OCI-LY1 (cell line): ENCODE measurements around the gene SCIN.

ENCODE experiments used
- H2AFZ ChIP-seq: fragments of 200-600 bp; sonication (generic), shearing (Covaris generic); 2 replicates; pipeline ENCODE4 v1.6.0; 2014; ENCODE audit warnings: antibody characterized with exemption, mild to moderate bottlenecking, low read length
- H3F3A ChIP-seq: fragments of 200-600 bp; sonication (generic), shearing (Covaris generic); 2 replicates; pipeline ENCODE4 v1.6.0; 2014; ENCODE audit warnings: mild to moderate bottlenecking, antibody characterized with exemption, low read length, moderate library complexity; ENCODE audit not compliant: insufficient read depth
- H3K27ac ChIP-seq: fragments of 200-600 bp; sonication (generic); 2 replicates; pipeline ENCODE4 v1.5.1; 2014; ENCODE audit warnings: low read length, mixed run types, mild to moderate bottlenecking, low read depth; ENCODE audit not compliant: poor library complexity, severe bottlenecking
- H3K27me3 ChIP-seq: fragments of 200-600 bp; sonication (generic); 2 replicates; pipeline ENCODE4 v1.6.0; 2014; ENCODE audit warnings: antibody characterized with exemption, mild to moderate bottlenecking, low read length, moderate library complexity; ENCODE audit not compliant: insufficient read depth
- H3K36me3 ChIP-seq: fragments of 200-600 bp; sonication (generic); 2 replicates; pipeline ENCODE4 v1.6.1; 2014; ENCODE audit warnings: mild to moderate bottlenecking, antibody characterized with exemption, low read length, moderate library complexity, mixed read lengths; ENCODE audit not compliant: insufficient read depth
- H3K4me1 ChIP-seq: fragments of 200-600 bp; sonication (generic); 2 replicates; pipeline ENCODE4 v1.5.1; 2014; ENCODE audit warnings: mild to moderate bottlenecking, low read length, moderate library complexity; ENCODE audit not compliant: insufficient read depth, severe bottlenecking
- H3K4me2 ChIP-seq: fragments of 200-600 bp; sonication (generic), shearing (Covaris generic); 2 replicates; pipeline ENCODE4 v1.6.1; 2014; ENCODE audit warnings: low read length
- H3K4me3 ChIP-seq: fragments of 200-600 bp; sonication (generic); 2 replicates; pipeline ENCODE4 v1.5.1; 2014; ENCODE audit warnings: low read length, low read depth, mild to moderate bottlenecking, mixed read lengths; ENCODE audit not compliant: poor library complexity, severe bottlenecking
- H3K79me2 ChIP-seq: fragments of 200-600 bp; shearing (Covaris generic); 2 replicates; pipeline ENCODE4 v1.6.1; 2016; ENCODE audit warnings: mixed run types, low read length, mixed read lengths; ENCODE audit not compliant: insufficient read depth
- H3K9ac ChIP-seq: fragments of 200-600 bp; sonication (generic), shearing (Covaris generic); 2 replicates; pipeline ENCODE4 v1.6.1; 2014; ENCODE audit warnings: mild to moderate bottlenecking, low read length, mixed read lengths
- H3K9me2 ChIP-seq: fragments of 200-600 bp; sonication (generic), shearing (Covaris generic); 2 replicates; pipeline ENCODE4 v1.6.1; 2014; ENCODE audit warnings: low read depth, mild to moderate bottlenecking, low read length, mixed read lengths
- H3K9me3 ChIP-seq: fragments of 200-600 bp; shearing (Covaris generic); 2 replicates; pipeline ENCODE4 v1.6.1; 2014; ENCODE audit warnings: low read length, mixed read lengths
- H4K20me1 ChIP-seq: fragments of 200-600 bp; sonication (generic), shearing (Covaris generic); 2 replicates; pipeline ENCODE4 v1.6.0; 2016; ENCODE audit warnings: mild to moderate bottlenecking, low read length; ENCODE audit not compliant: insufficient read depth
- CTCF ChIP-seq: fragments of 200-600 bp; sonication (generic), shearing (Covaris generic); IDR thresholded peaks from 2 replicates; pipeline ENCODE4 v1.5.1; 2017; ENCODE audit warnings: mild to moderate bottlenecking, antibody characterized with exemption, low read length, moderate library complexity, mixed read lengths
- EZH2 ChIP-seq: fragments of 200-600 bp; sonication (generic), shearing (Covaris generic); IDR thresholded peaks from 2 replicates; pipeline ENCODE4 v1.8.0; 2017; ENCODE audit warnings: borderline replicate concordance, mixed run types, mild to moderate bottlenecking, antibody characterized with exemption, low read length, moderate library complexity, mixed read lengths

Gene SCIN

GRCh38 chr7:12646139-12646538, 75.6 kb downstream of the SCIN start:
- Histone ChIP-seq H3K4me2 (no peak overlapping the region), H3K9me2 (no peaks in the 10 kb centered on the region), H3K9ac (no peak overlapping the region), H2AFZ (no peak overlapping the region), H3K4me3 (no peak overlapping the region), H3K79me2 (no peaks in the 10 kb centered on the region), H3K27ac (no peak overlapping the region), H3K4me1 (no peaks in the 10 kb centered on the region), H3K27me3 (no peaks in the 10 kb centered on the region), H4K20me1 (no peaks in the 10 kb centered on the region), H3K36me3 (no peaks in the 10 kb centered on the region), H3K9me3 (no peaks in the 10 kb centered on the region), H3F3A (no peaks in the 10 kb centered on the region)
- no peak for TF ChIP-seq EZH2
- TF ChIP-seq CTCF: no peak

GRCh38 chr7:12647364-12648219, 77.1 kb downstream of the SCIN start:
- no peak overlapping the region for H3K4me2 ChIP-seq
- no peak overlapping the region for H3K4me3 ChIP-seq
- no peaks in the 10 kb centered on the region for H4K20me1 ChIP-seq
- no peak overlapping the region for H3K27ac ChIP-seq
- H3K9ac ChIP-seq: no peak overlapping the region
- H3K27me3 ChIP-seq: no peaks in the 10 kb centered on the region
- H3K9me2 ChIP-seq: no peaks in the 10 kb centered on the region
- no peaks in the 10 kb centered on the region for H3K79me2 ChIP-seq
- H3F3A ChIP-seq: no peaks in the 10 kb centered on the region
- no peaks in the 10 kb centered on the region for H3K36me3 ChIP-seq
- H3K4me1 ChIP-seq: no peaks in the 10 kb centered on the region
- no peak overlapping the region for H2AFZ ChIP-seq
- no peak for TF ChIP-seq EZH2
- no peak for TF ChIP-seq CTCF
- no peaks in the 10 kb centered on the region for H3K9me3 ChIP-seq

GRCh38 chr7:12648704-12649261, 78.3 kb downstream of the SCIN start:
- H3K4me2 ChIP-seq: no peak overlapping the region

More at GRCh38 chr7:12648704-12649261, 78.3 kb downstream of the SCIN start:
- Histone ChIP-seq H3K27ac (no peak overlapping the region), H3K9me3 (no peaks in the 10 kb centered on the region), H3K9me2 (no peaks in the 10 kb centered on the region), H3K4me1 (no peaks in the 10 kb centered on the region), H3K27me3 (no peaks in the 10 kb centered on the region), H3K4me3 (no peak overlapping the region), H3K79me2 (no peaks in the 10 kb centered on the region), H3K9ac (no peak overlapping the region), H2AFZ (no peak overlapping the region), H4K20me1 (no peaks in the 10 kb centered on the region), H3K36me3 (no peaks in the 10 kb centered on the region), H3F3A (no peaks in the 10 kb centered on the region)
- TF ChIP-seq EZH2 (no peak), CTCF (no peak)
